ENCODE results near the gene DTD1. TPM values are rescaled to one million over a fixed set of nuclear protein-coding genes. Genes with fewer than 3 reads are reported as not detected.

Gene DTD1
- total RNA-seq, 2 donors from 2014 or later = 15.5 to 16.9 TPM

GRCh38 chr20:18615020-18615650 is 27.3 kb downstream of the DTD1 start:
- Histone ChIP-seq H3K9me3 (no peaks in the 10 kb centered on the region), H3K4me1 (peaks cover 0 to 5% of the 10 kb centered on the region in 2 donors), H3K27me3 (no peaks in the 10 kb centered on the region), H3K36me3 (no peaks in the 10 kb centered on the region), H3K27ac (no peak overlapping the region), H3K4me3 (no peak overlapping the region)
- no peak for DNase-seq (ENCODE audit: low spot score)
- TF ChIP-seq CTCF (IDR thresholded peaks at IDR 0.05) = no peak

- no peaks in the 10 kb centered on the region for H3K4me1 ChIP-seq
- H3K4me3 ChIP-seq = no peak overlapping the region
- DNase-seq (ENCODE audit: low spot score) = no peak
- no peak for TF ChIP-seq CTCF (IDR thresholded peaks at IDR 0.05)
- no peak overlapping the region for H3K27ac ChIP-seq
- no peaks in the 10 kb centered on the region for H3K27me3 ChIP-seq
- H3K36me3 ChIP-seq = no peaks in the 10 kb centered on the region
- no peaks in the 10 kb centered on the region for H3K9me3 ChIP-seq
These were observed 33.1 kb downstream of the DTD1 start for GRCh38 chr20:18621004-18621403.

- H3K27me3 ChIP-seq = no peaks in the 10 kb centered on the region
- H3K4me1 ChIP-seq = no peaks in the 10 kb centered on the region
- H3K4me3 ChIP-seq = no peak overlapping the region
- no peak for DNase-seq (ENCODE audit: low spot score)
- H3K9me3 ChIP-seq = no peaks in the 10 kb centered on the region
- TF ChIP-seq CTCF (IDR thresholded peaks at IDR 0.05) = no peak
- no peak overlapping the region for H3K27ac ChIP-seq
- H3K36me3 ChIP-seq = no peaks in the 10 kb centered on the region
These were observed 35.5 kb downstream of the DTD1 start for GRCh38 chr20:18623156-18623910.

GRCh38 chr20:18624948-18625347 is 37.1 kb downstream of the DTD1 start:
- no peak for TF ChIP-seq CTCF (IDR thresholded peaks at IDR 0.05)
- no peak for DNase-seq (ENCODE audit: low spot score)
- no peak overlapping the region for H3K4me3 ChIP-seq
- H3K36me3 ChIP-seq = no peaks in the 10 kb centered on the region
- no peaks in the 10 kb centered on the region for H3K27me3 ChIP-seq
- no peaks in the 10 kb centered on the region for H3K9me3 ChIP-seq
- no peaks in the 10 kb centered on the region for H3K4me1 ChIP-seq
- no peak overlapping the region for H3K27ac ChIP-seq

GRCh38 chr20:18625907-18626655 is 38.2 kb downstream of the DTD1 start:
- no peak for TF ChIP-seq CTCF (IDR thresholded peaks at IDR 0.05)
- H3K9me3 ChIP-seq = no peaks in the 10 kb centered on the region
- no peak for DNase-seq (ENCODE audit: low spot score)

More at GRCh38 chr20:18625907-18626655, 38.2 kb downstream of the DTD1 start:
- Histone ChIP-seq H3K27me3 (no peaks in the 10 kb centered on the region), H3K36me3 (no peaks in the 10 kb centered on the region), H3K4me1 (no peaks in the 10 kb centered on the region), H3K27ac (no peak overlapping the region), H3K4me3 (no peak overlapping the region)
